T47D (cell line): ENCODE results near the gene GRN.
A peak's percentile ranks its signal among the peaks of the same experiment; 100 is the strongest.
"Not testable (repeated sequence)": the region's sequence is repeated elsewhere in the genome, so short reads cannot be mapped to it uniquely, and the experiment has no call there.

Experiments
- DNase-seq, 2 experiments: peaks; one replicate each; pipeline versions ENCODE4 v3.0.0 to v3.0.0-alpha.2; 2011 to 2012; ENCODE audit warnings: low read depth in 1 of 2, low spot score in 1 of 2
- JUND ChIP-seq: IDR thresholded peaks from 2 replicates; pipeline ENCODE4 v1.6.1; 2012; ENCODE audit warnings: low read depth
- in situ Hi-C: cut with HindIII; loops from 2 replicates; pipeline ENCODE4 v1.10.0; 2016; ENCODE audit warnings: low sequenced_read_pairs, low pct_unique_long_range_greater_than_20kb

GRN gene

DNA sequence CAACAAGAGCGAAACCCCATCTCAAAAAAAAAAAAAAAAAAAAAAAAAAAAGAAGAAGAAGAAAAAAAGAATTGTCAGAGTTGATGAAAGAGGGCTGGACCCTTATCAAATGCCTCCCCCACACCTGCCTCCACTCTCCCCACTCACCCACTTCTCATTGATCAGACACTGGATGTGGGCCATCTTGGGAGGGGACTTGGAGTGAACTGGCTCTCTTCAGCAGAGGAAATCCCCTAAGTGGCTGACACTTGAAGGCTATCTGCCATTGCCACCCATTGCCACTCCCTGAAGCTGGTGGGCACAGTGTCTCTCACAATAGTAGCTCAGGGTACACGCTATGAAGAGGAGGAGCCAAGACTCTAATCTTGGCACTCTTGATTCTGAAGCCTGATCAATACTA lies 42.7 kb downstream of the GRN start:
- in situ Hi-C loops = no loop called here
- no peak for TF ChIP-seq JUND

GRCh38 chr17:44389281-44389680 lies 44.2 kb downstream of the GRN start, which contains the start of gene ITGA2B:
ITGA2B (minus strand) TSS chr17:44389649; CDS start chr17:44389473, 176 bp downstream.
- DNase-seq = no peak
- in situ Hi-C loops = no loop called here
- TF ChIP-seq JUND = no peak

More for the DNA sequence above, 42.7 kb downstream of the GRN start:
- no peak for DNase-seq

DNA sequence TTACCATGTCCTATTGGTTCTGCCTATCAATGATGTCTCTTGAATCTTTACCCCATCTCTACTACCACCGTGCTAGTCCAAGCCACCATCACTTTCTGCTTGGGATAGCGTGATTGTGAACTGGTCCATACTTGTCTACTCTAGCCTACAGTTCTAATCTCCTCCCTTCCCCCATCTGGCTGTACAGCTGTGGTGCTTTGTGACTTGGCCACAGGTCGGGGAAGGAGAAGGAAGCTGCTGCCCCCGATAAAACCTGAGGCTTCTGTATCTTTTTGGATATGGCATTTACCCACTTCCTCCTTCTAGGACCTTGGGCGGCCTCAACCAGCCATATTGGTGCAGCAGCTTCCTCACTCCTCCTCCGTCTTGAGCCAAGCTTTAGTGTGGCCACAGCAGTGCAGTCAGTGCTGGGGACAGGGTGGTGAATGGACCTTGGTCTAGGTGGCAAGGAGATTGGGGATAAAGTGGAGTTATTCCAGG lies 44.7 kb downstream of the GRN start:
- no peak for TF ChIP-seq JUND
- DNase-seq = no peak
- in situ Hi-C loops = no loop called here

DNA sequence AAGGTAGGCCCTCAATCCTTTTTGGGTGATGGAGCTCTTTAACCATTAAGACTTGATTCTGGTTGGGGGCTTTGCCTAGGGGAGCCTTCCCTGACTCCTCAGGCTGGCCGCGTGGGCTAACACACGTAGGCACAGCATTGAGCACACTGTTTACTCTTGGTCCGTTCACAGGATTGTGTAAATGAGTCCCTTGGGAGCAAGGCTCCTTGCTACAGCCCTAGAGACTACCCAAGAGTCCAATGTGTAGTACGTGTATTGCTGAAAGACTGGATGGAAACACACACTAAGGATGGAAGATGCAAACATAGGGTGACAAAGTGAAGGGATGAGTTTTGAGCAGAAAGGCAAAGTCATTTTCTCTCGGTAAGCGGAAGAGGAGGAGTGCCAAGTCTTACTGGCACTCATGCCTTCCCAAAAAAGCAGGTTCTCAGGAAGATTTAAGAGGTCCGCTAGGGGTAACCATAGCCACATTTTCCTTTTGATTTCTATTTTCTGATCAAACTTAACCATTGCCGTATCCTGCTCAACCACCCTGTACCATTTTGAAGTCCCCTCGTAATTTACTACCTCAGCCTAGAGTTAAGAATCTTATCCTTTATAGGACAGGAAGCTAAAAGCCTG lies 45.3 kb downstream of the GRN start:
- in situ Hi-C loops = no loop called here
- no peak for TF ChIP-seq JUND
- no peak for DNase-seq

- in situ Hi-C loops, DNase-seq: not testable (repeated sequence)
Observed at GRCh38 chr17:44394112-44394511, 49.0 kb downstream of the GRN start.

DNA sequence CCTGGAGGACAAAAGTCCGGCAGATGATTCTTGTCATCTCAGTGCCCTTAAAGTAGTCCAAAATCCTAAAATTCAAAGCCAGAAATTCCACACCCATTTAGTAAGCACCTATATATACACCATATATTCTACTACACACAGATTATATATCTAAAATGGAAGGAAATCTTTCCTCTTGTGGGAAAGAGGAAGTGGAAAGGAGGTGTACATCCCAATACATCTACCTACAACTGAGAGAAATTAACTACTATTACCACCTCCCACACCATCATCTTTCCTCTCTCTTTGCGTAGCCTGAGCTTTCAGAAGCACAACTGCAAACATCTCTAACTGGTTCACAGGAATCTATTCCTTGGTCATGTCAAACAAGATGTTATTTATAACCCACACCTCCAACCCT lies 49.7 kb downstream of the GRN start:
- no peak for TF ChIP-seq JUND
- DNase-seq = no peak
- in situ Hi-C loops = no loop called here

- no peak for TF ChIP-seq JUND
- in situ Hi-C loops = no loop called here
- DNase-seq = no peak
Observed at GRCh38 chr17:44396946-44397345, 51.8 kb downstream of the GRN start.

GRCh38 chr17:44397479-44398440 lies 52.7 kb downstream of the GRN start:
- in situ Hi-C loops = no loop called here
- no peak for DNase-seq
- TF ChIP-seq JUND = no peak

GRCh38 chr17:44398692-44399691 lies 53.9 kb downstream of the GRN start:
- in situ Hi-C loops = no loop called here
- no peak for DNase-seq

DNA sequence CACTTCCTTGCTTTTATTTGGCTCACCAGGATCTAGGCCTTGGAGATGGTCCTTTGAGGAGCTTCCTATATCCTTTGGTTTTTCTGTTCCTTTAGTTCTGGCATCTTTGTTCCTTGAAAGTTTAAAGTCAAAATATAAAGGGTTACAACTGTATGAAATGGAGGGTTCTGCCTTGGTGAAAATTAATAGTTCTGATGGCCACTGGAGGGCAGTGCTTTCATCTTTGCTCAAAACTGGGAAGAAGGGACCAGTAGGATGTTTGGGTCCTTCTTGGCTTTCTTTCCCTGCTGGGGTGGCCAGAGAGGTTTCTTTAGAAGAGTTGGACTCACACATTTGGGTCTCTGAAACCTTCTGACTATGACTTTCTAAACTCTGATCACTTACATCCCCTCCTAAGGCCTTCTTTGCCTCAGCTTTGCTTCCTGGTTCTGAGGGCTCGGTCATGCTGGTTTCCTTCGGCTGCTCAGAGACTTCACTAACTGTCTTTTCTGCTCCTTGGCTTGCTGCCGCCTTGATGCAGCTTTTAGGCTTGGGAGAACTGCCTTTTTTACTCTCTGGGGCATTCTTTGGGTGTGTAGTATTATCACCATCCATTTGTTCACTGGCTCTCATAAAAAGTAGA lies 55.2 kb downstream of the GRN start:
- peak in 1 of 2 experiments; percentile 56 for DNase-seq
- in situ Hi-C loops = no loop called here
- TF ChIP-seq JUND = no peak

More at GRCh38 chr17:44398692-44399691, 53.9 kb downstream of the GRN start:
- no peak for TF ChIP-seq JUND
